Stimulated activated CD8-positive, alpha-beta memory T cell treated with anti-CD3 and anti-CD28 coated beads, Interleukin-12 subunit alpha, Interleukin-12 subunit beta, amount 100 ng/mL, for 1 hour (primary cell): ENCODE measurements around the gene ZNF618.

ENCODE experiments used
- DNase-seq: peaks from one replicate; pipeline ENCODE4 v3.0.0-alpha.2; 2020; ENCODE audit warnings: low read depth

ZNF618 gene

DNA sequence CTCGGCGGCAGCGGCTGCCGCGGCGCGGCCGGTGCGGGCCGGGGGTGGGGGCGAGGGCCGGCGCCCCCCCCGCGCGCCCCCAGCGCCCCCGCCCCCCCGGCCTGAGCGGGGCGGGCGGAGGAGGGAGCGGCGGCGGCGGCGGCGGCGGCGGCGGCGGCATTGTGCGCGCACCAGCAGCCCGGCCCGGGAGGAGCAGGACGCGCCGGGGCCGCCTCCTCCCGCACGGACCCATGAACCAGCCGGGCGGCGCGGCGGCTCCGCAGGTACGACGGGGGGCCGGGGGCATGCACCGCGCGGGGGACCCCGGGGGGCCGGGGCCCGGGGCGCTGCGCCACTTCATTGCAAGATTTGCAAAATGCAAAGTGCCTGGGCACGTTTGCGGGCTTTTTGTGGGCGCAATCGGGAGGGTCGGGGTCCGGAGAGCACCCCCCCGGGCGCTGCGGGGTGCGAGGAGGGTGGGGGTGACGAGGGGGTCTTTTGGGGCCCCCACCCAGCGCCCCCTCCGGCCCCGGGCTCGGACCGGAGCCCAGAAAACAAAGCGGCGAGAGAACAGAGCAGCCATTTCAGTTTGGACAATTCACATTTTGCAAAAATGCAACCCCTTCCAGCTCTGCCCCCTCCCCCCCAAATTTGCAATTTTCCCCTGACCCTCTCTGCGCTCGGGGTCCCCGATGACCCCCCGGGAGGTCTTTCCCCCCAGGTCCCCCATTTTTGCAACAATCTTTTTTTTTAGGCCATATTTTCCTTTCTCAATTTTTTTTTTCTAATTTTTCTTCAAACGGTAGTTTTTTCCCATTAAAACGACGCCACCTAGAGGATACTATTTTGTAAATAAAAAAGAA is at the start of gene ZNF618:
Gene ZNF618, plus strand, starts transcription at position 159 of the 842 bp plus-strand sequence. Its CDS starts 72 bp downstream, at position 231.
- no peak for DNase-seq

GRCh38 chr9:113828221-113828620 is 47.9 kb upstream of the ZNF618 start:
- DNase-seq = no peak

GRCh38 chr9:113837334-113837733 is 38.8 kb upstream of the ZNF618 start:
- no peak for DNase-seq

DNA sequence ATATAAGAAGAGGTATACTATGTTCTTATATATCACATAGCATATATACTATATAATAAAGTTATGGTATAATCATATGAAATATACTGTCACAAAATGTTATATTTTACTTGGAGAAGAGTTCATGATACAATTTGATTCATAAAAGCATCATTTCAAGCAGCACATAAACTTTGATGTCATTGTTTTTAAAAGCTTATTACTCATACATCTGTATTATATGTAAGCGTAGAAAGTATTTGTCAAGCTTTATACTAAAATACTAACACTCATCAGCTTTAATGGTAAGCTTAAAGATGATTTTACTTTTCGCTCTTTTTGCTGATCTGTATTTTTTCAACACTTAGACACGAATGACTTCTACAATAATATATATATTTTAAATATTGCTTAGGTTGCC is 34.0 kb upstream of the ZNF618 start:
- DNase-seq = no peak

GRCh38 chr9:113844466-113844865 is 31.6 kb upstream of the ZNF618 start:
- no peak for DNase-seq

- no peak for DNase-seq
These were observed 24.8 kb upstream of the ZNF618 start for GRCh38 chr9:113851359-113851758.

DNA sequence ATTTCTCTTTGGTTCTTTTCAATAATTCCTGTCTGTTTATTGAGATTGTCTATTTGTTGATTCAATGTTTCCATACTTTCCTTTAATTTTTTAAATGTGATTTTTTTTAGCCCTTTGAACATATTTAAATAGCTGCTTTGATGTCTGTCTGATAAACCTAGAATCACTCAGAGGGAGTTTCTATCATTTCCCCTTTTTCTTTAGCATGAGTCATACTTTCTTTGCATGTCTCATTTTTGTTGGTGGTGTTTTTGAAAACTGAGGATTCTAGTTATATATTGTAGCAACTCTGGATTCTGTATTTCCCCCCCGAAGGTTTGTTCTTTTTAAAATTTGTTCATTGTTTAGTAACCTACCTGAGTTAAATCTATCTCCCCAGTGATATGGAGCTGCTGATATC is 24.2 kb upstream of the ZNF618 start:
- DNase-seq = no peak

- DNase-seq = no peak
These were observed 22.8 kb upstream of the ZNF618 start for GRCh38 chr9:113853333-113853732.

DNA sequence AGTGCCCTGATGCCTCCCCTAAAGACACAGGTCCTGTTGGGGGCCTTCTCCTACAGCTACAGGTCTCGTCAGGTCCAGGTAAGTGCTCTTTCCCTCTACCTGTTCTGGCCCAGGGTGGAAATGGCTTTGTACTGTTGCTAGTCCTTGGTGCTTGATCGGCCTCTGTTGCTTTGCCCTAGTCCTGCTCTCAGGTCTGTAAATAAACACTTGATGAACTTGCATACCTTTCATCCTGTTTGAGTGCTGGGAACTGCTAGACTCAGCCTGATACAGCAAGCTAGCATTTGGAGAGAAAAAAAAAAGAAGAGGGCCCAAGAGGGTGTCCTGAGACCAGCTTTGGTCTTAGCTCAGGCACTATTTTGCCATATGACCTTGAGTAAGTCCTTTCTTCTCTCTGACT is 21.8 kb upstream of the ZNF618 start:
- no peak for DNase-seq

DNA sequence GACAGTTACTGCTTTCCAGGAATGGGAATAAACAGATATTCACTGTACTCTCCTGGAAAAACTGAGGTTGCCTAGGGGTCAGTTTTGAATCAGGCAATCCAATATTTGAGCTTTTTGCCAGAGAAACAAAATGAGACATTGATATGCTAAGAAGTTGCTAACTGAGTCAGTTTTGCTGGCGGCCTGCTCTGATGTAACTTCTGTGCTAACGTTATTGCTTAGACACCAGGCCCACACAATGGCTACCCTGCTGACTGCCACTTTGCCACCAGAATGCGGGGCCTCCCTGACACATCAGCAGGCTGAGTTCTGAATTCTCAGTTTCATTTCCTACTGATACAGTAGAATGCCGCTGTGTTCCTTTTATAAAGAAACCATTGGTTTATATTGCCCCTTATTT is 18.2 kb upstream of the ZNF618 start:
- no peak for DNase-seq

- DNase-seq = no peak
These were observed 17.8 kb upstream of the ZNF618 start for GRCh38 chr9:113858282-113858681.

DNA sequence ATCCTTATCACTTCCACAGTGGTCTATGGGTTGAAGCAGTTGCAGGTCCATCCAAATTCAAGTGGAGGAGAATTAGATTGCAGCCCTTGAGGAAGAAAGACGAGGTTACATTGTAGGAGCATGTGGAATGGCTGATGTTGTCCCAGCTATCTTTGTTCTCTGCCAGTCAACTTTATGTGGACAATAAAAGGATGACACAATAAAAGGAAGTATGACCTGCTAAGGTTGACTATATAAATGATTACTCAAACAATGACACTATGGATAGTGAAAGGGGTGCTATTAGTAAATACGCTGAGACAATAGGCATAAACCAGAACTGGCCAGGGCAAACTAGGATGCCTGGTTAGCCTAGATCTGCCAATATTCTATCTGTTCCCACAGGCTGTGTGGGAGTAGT is 12.8 kb upstream of the ZNF618 start:
- no peak for DNase-seq

- no peak for DNase-seq
These were observed 7.6 kb upstream of the ZNF618 start for GRCh38 chr9:113868501-113868900.

DNA sequence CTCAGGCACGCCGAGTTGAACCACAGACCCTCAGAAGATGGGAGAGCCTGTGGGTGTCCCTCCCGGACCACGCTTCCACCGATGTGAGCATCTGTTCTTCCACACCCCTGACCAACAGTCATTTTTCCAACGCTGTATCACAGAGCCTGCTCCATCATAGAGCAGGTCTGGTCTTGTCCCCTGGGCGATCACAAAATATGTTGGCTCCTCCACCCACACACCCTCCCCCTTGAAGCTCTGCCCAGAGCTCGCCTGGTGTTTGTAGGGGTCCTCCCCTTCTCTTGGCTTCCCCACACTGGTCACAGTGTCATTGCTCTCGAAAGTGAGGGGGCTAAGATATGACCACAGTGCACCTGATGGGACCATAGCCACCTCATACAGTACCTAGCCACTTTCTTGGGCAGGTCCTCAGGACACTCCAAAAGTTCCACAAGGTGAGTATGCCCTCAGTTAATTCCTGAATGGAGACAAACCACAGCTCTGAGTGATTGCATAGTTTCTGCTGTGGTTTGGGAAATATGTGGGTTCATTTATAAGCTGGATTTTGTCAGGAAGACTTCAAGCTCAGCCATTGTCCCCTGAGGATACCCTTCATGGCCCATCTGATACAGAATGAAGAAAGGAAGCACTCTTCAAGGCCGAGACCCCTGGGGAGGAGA is 3.5 kb upstream of the ZNF618 start:
- no peak for DNase-seq

- no peak for DNase-seq
These were observed 2.7 kb upstream of the ZNF618 start for GRCh38 chr9:113873446-113873845.

DNA sequence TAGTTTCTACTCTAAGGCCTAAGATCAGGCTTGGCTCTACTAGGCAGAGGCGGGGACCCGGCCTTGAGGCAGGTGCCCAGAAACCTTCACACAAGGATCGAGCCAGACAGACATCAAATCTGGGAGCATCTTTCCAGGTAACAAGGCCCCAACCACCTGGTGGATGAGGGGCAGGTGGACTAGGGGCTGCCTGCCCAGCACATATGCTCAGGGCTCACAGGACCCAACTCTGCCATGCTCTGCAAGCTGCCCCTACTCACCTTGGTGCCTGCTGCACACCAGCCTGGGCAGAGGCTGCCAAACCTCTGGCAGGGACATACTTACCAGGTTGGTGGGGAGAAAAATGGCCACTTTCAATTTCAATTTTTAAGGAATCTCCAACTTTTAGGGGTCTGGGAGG is 2.2 kb upstream of the ZNF618 start:
- DNase-seq = no peak

- no peak for DNase-seq
These were observed 504 bp upstream of the ZNF618 start for GRCh38 chr9:113875459-113876150.

DNA sequence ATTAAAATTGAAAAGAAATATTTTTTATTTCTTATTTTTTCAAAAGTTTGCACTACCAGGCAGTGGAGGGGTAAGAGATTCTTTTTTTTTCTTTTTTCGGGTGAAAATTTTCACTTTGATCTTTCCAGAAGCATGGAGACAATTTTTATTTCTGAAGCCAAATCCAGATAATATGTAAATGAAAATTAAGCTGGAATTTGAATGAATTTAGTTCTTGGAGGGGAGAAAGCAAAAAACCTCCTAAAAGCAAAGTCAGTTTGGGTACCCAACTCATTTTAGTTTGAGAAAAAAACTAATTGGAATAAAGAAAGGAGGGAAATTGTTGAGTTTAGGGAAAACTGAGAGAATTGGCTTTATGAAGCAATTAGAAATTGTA is 872 bp downstream of the ZNF618 start:
- no peak for DNase-seq

DNA sequence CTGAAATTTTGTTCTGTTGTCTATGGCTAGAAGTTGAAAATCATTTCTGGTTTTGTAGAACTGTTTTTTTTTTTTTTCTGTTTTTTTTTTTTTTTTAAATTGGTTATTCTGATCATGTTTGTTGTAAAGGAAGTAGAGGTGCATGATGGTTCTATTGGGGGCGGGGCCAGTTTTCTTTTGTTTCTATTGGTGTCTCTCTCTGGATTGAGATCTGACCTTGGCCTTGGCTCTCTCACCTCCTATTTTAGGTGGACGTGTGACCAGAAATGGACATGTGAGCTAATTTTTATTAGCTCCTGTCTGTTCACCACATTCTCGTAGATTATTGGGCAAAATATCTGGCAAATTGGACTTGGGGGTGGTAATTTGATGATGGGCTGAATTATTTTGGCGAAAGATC is 3.2 kb downstream of the ZNF618 start:
- no peak for DNase-seq

DNA sequence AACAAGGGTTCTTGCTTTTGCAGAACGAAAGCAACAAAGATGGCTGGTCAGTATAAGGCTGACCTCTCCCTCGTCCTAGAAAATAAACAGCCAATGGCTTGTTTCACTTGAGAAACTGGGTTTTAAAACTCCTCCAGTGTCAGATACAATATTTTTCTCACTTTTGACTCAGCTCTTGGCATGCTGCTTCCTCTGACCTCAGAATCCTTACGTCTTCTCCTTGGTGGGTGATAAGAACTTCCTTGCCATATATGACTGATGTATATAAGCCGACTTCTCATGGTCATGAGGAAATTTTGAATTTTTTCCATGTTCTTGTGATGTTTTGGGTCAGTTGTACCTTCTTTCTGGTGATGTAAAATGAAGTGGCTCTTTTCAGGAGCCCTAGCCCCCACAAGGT is 3.8 kb downstream of the ZNF618 start:
- no peak for DNase-seq

GRCh38 chr9:113882181-113882580 is 6.1 kb downstream of the ZNF618 start:
- no peak for DNase-seq

- no peak for DNase-seq
These were observed 6.6 kb downstream of the ZNF618 start for GRCh38 chr9:113882636-113883164.
